ENCODE results near the gene SPRED2.

Gene SPRED2

GRCh38 chr2:65388051-65388531 is 44.3 kb downstream of the SPRED2 start:
- no CpG with 5 or more reads among the region's 16 CpGs for WGBS, 2 donors (ENCODE audit: extremely low coverage in 2 of 2, insufficient read length in 2 of 2, insufficient replicate concordance in 1 of 2)

GRCh38 chr2:65386989-65387388 is 45.4 kb downstream of the SPRED2 start:
- peaks cover 0 to 9% of the 10 kb centered on the region in 2 donors for H3K36me3 ChIP-seq (replicated peaks in 1 of 2; ENCODE audit: control insufficient read depth in 2 of 2, insufficient read depth in 2 of 2, low read length in 2 of 2)
- no peak overlapping the region for H3K23ac ChIP-seq (ENCODE audit: low read depth, low read length, poor library complexity)
- H2AK5ac ChIP-seq (ENCODE audit: low read depth, low read length) = no peak overlapping the region
- no peak overlapping the region for H2AFZ ChIP-seq (ENCODE audit: low read length)
- no peak overlapping the region for H3K4me2 ChIP-seq (ENCODE audit: insufficient read depth, low read length, poor library complexity, severe bottlenecking)
- no peak overlapping the region for H3K18ac ChIP-seq (ENCODE audit: low read length)
- H3K4me1 ChIP-seq (ENCODE audit: control insufficient read depth in 2 of 2, insufficient read depth in 1 of 2, low read depth in 1 of 2, low read length in 2 of 2) = peaks cover 15% of the 10 kb centered on the region in 2 donors
- no peak overlapping the region for H4K8ac ChIP-seq (ENCODE audit: low read depth, low read length)
- no peak overlapping the region for H2BK5ac ChIP-seq (ENCODE audit: low read length)
- peaks cover 9% of the 10 kb centered on the region for H3K79me1 ChIP-seq (ENCODE audit: low read depth, low read length)
- no peak overlapping the region for H3K27ac ChIP-seq (replicated peaks; ENCODE audit: low read length)
- H2BK15ac ChIP-seq (ENCODE audit: low read length) = no peak overlapping the region
- no peak overlapping the region for H3K9ac ChIP-seq (ENCODE audit: low read depth, low read length, poor library complexity)
- H3K4ac ChIP-seq (ENCODE audit: low read length) = no peak overlapping the region
- no peak overlapping the region for H3K4me3 ChIP-seq (ENCODE audit: low read length in 2 of 2)
- no peak overlapping the region for H4K91ac ChIP-seq (ENCODE audit: low read depth, low read length, poor library complexity)
- H2BK120ac ChIP-seq (ENCODE audit: low read depth, low read length) = no peak overlapping the region
- no peak overlapping the region for H2BK12ac ChIP-seq (ENCODE audit: low read length)
- H3K14ac ChIP-seq (ENCODE audit: low read length) = no peak overlapping the region
- whole genome bisulfite sequencing, 2 donors (ENCODE audit: extremely low coverage in 2 of 2, insufficient read length in 2 of 2, insufficient replicate concordance in 1 of 2) = no CpG with 5 or more reads among the region's 4 CpGs
- no peaks in the 10 kb centered on the region for H3K27me3 ChIP-seq (ENCODE audit: control insufficient read depth in 3 of 3, insufficient read depth in 3 of 3, low read depth in 1 of 3, low read length in 3 of 3)
- H3K9me3 ChIP-seq (replicated peaks in 1 of 2; ENCODE audit: control insufficient read depth in 2 of 2, insufficient read depth in 1 of 2, low read depth in 1 of 2, low read length in 2 of 2) = no peaks in the 10 kb centered on the region
- DNase-seq (ENCODE audit: low spot score) = no peak

More at GRCh38 chr2:65388051-65388531, 44.3 kb downstream of the SPRED2 start:
- H3K4me3 ChIP-seq (ENCODE audit: low read length in 2 of 2) = no peak overlapping the region
- no peak overlapping the region for H3K23ac ChIP-seq (ENCODE audit: low read depth, low read length, poor library complexity)
- no peak overlapping the region for H2BK12ac ChIP-seq (ENCODE audit: low read length)
- H3K14ac ChIP-seq (ENCODE audit: low read length) = no peak overlapping the region
- no peak overlapping the region for H3K27ac ChIP-seq (replicated peaks; ENCODE audit: low read length)
- no peak overlapping the region for H2AFZ ChIP-seq (ENCODE audit: low read length)
- no peak overlapping the region for H3K4ac ChIP-seq (ENCODE audit: low read length)
- peak overlapping the region; percentile 74 for H3K18ac ChIP-seq (ENCODE audit: low read length)
- H3K79me1 ChIP-seq (ENCODE audit: low read depth, low read length) = peaks cover 9% of the 10 kb centered on the region
- H4K91ac ChIP-seq (ENCODE audit: low read depth, low read length, poor library complexity) = no peak overlapping the region
- no peak overlapping the region for H2BK5ac ChIP-seq (ENCODE audit: low read length)
- peaks cover 0 to 9% of the 10 kb centered on the region in 2 donors for H3K36me3 ChIP-seq (replicated peaks in 1 of 2; ENCODE audit: control insufficient read depth in 2 of 2, insufficient read depth in 2 of 2, low read length in 2 of 2)
- H2BK120ac ChIP-seq (ENCODE audit: low read depth, low read length) = no peak overlapping the region
- H3K9ac ChIP-seq (ENCODE audit: low read depth, low read length, poor library complexity) = no peak overlapping the region
- H3K9me3 ChIP-seq (replicated peaks in 1 of 2; ENCODE audit: control insufficient read depth in 2 of 2, insufficient read depth in 1 of 2, low read depth in 1 of 2, low read length in 2 of 2) = no peaks in the 10 kb centered on the region
- no peak overlapping the region for H2AK5ac ChIP-seq (ENCODE audit: low read depth, low read length)
- no peak for DNase-seq (ENCODE audit: low spot score)
- H2BK15ac ChIP-seq (ENCODE audit: low read length) = no peak overlapping the region
- H3K4me2 ChIP-seq (ENCODE audit: insufficient read depth, low read length, poor library complexity, severe bottlenecking) = no peak overlapping the region
- H4K8ac ChIP-seq (ENCODE audit: low read depth, low read length) = no peak overlapping the region
- H3K27me3 ChIP-seq (ENCODE audit: control insufficient read depth in 3 of 3, insufficient read depth in 3 of 3, low read depth in 1 of 3, low read length in 3 of 3) = no peaks in the 10 kb centered on the region
- H3K4me1 ChIP-seq (ENCODE audit: control insufficient read depth in 2 of 2, insufficient read depth in 1 of 2, low read depth in 1 of 2, low read length in 2 of 2) = peaks cover 12 to 15% of the 10 kb centered on the region in 2 donors

- Histone ChIP-seq H3K9me3 (replicated peaks in 1 of 2; ENCODE audit: control insufficient read depth in 2 of 2, insufficient read depth in 1 of 2, low read depth in 1 of 2, low read length in 2 of 2) (no peaks in the 10 kb centered on the region), H2BK15ac (ENCODE audit: low read length) (no peak overlapping the region), H3K18ac (ENCODE audit: low read length) (no peak overlapping the region), H3K27me3 (ENCODE audit: control insufficient read depth in 3 of 3, insufficient read depth in 3 of 3, low read depth in 1 of 3, low read length in 3 of 3) (no peaks in the 10 kb centered on the region), H3K9ac (ENCODE audit: low read depth, low read length, poor library complexity) (no peak overlapping the region), H2BK12ac (ENCODE audit: low read length) (no peak overlapping the region), H3K4me2 (ENCODE audit: insufficient read depth, low read length, poor library complexity, severe bottlenecking) (no peak overlapping the region), H3K36me3 (replicated peaks in 1 of 2; ENCODE audit: control insufficient read depth in 2 of 2, insufficient read depth in 2 of 2, low read length in 2 of 2) (peaks cover 0 to 16% of the 10 kb centered on the region in 2 donors), H3K27ac (replicated peaks; ENCODE audit: low read length) (no peak overlapping the region), H3K23ac (ENCODE audit: low read depth, low read length, poor library complexity) (no peak overlapping the region), H3K4me1 (ENCODE audit: control insufficient read depth in 2 of 2, insufficient read depth in 1 of 2, low read depth in 1 of 2, low read length in 2 of 2) (peaks cover 15% of the 10 kb centered on the region in 2 donors), H4K8ac (ENCODE audit: low read depth, low read length) (no peak overlapping the region), H2AK5ac (ENCODE audit: low read depth, low read length) (no peak overlapping the region), H2BK5ac (ENCODE audit: low read length) (no peak overlapping the region), H2AFZ (ENCODE audit: low read length) (no peak overlapping the region), H3K14ac (ENCODE audit: low read length) (no peak overlapping the region), H3K4ac (ENCODE audit: low read length) (no peak overlapping the region), H4K91ac (ENCODE audit: low read depth, low read length, poor library complexity) (no peak overlapping the region), H3K79me1 (ENCODE audit: low read depth, low read length) (peaks cover 12% of the 10 kb centered on the region), H2BK120ac (ENCODE audit: low read depth, low read length) (no peak overlapping the region), H3K4me3 (ENCODE audit: low read length in 2 of 2) (no peak overlapping the region)
- no CpG with 5 or more reads among the region's 3 CpGs for WGBS, 2 donors (ENCODE audit: extremely low coverage in 2 of 2, insufficient read length in 2 of 2, insufficient replicate concordance in 1 of 2)
- DNase-seq (ENCODE audit: low spot score) = no peak
These were observed 46.1 kb downstream of the SPRED2 start for GRCh38 chr2:65386344-65386743.

- Histone ChIP-seq H2BK5ac (ENCODE audit: low read length) (no peak overlapping the region), H3K9me3 (replicated peaks in 1 of 2; ENCODE audit: control insufficient read depth in 2 of 2, insufficient read depth in 1 of 2, low read depth in 1 of 2, low read length in 2 of 2) (no peaks in the 10 kb centered on the region), H2BK15ac (ENCODE audit: low read length) (no peak overlapping the region), H2BK12ac (ENCODE audit: low read length) (no peak overlapping the region), H3K4me1 (ENCODE audit: control insufficient read depth in 2 of 2, insufficient read depth in 1 of 2, low read depth in 1 of 2, low read length in 2 of 2) (peaks cover 9 to 14% of the 10 kb centered on the region in 2 donors), H2AK5ac (ENCODE audit: low read depth, low read length) (no peak overlapping the region), H3K18ac (ENCODE audit: low read length) (peak overlapping the region; percentile 30), H3K27me3 (ENCODE audit: control insufficient read depth in 3 of 3, insufficient read depth in 3 of 3, low read depth in 1 of 3, low read length in 3 of 3) (no peaks in the 10 kb centered on the region), H3K23ac (ENCODE audit: low read depth, low read length, poor library complexity) (no peak overlapping the region), H3K79me1 (ENCODE audit: low read depth, low read length) (peaks cover 9% of the 10 kb centered on the region), H3K36me3 (replicated peaks in 1 of 2; ENCODE audit: control insufficient read depth in 2 of 2, insufficient read depth in 2 of 2, low read length in 2 of 2) (peaks cover 0 to 27% of the 10 kb centered on the region in 2 donors), H2AFZ (ENCODE audit: low read length) (no peak overlapping the region), H3K9ac (ENCODE audit: low read depth, low read length, poor library complexity) (no peak overlapping the region), H3K14ac (ENCODE audit: low read length) (no peak overlapping the region), H3K4me2 (ENCODE audit: insufficient read depth, low read length, poor library complexity, severe bottlenecking) (no peak overlapping the region), H4K8ac (ENCODE audit: low read depth, low read length) (no peak overlapping the region), H4K91ac (ENCODE audit: low read depth, low read length, poor library complexity) (no peak overlapping the region), H3K4me3 (ENCODE audit: low read length in 2 of 2) (no peak overlapping the region), H2BK120ac (ENCODE audit: low read depth, low read length) (no peak overlapping the region), H3K4ac (ENCODE audit: low read length) (no peak overlapping the region), H3K27ac (replicated peaks; ENCODE audit: low read length) (no peak overlapping the region)
- no peak for DNase-seq (ENCODE audit: low spot score)
- WGBS, 2 donors (ENCODE audit: extremely low coverage in 2 of 2, insufficient read length in 2 of 2, insufficient replicate concordance in 1 of 2) = no CpG with 5 or more reads among the region's 17 CpGs
These were observed 48.6 kb downstream of the SPRED2 start for GRCh38 chr2:65383541-65384488.

Measured in neuronal stem cell (in vitro differentiated cells).